Suppressor macrophage (primary cell): ENCODE data around the gene MRNIP.
"Not testable (repeated sequence)": the region's sequence is repeated elsewhere in the genome, so short reads cannot be mapped to it uniquely, and the experiment has no call there.

Experiments
- DNase-seq, 4 experiments: peaks; one replicate each; pipeline ENCODE4 v3.0.0-alpha.2; 2020 to 2022

MRNIP gene

GRCh38 chr5:179837076-179838011 lies 21.3 kb downstream of the MRNIP start:
- no peak for DNase-seq

DNA sequence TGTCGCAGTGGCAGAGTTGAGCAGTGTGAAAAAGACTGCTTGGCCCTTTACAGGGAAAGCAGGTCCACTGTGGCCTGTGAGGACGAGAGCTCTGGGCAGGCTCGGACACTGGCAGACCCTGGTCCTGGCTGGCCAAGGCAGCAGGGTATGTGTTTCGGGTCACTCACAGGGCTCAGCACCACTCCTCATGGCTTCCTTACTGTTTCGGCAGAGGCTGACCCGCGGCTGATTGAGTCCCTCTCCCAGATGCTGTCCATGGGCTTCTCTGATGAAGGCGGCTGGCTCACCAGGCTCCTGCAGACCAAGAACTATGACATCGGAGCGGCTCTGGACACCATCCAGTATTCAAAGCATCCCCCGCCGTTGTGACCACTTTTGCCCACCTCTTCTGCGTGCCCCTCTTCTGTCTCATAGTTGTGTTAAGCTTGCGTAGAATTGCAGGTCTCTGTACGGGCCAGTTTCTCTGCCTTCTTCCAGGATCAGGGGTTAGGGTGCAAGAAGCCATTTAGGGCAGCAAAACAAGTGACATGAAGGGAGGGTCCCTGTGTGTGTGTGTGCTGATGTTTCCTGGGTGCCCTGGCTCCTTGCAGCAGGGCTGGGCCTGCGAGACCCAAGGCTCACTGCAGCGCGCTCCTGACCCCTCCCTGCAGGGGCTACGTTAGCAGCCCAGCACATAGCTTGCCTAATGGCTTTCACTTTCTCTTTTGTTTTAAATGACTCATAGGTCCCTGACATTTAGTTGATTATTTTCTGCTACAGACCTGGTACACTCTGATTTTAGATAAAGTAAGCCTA lies 22.2 kb downstream of the MRNIP start:
- peak in 1 of 4 experiments; percentile 21 for DNase-seq

- DNase-seq = not testable (repeated sequence)
Measured at GRCh38 chr5:179834871-179835270, 23.7 kb downstream of the MRNIP start.

- no peak for DNase-seq
Measured at GRCh38 chr5:179834120-179834519, 24.5 kb downstream of the MRNIP start.

DNA sequence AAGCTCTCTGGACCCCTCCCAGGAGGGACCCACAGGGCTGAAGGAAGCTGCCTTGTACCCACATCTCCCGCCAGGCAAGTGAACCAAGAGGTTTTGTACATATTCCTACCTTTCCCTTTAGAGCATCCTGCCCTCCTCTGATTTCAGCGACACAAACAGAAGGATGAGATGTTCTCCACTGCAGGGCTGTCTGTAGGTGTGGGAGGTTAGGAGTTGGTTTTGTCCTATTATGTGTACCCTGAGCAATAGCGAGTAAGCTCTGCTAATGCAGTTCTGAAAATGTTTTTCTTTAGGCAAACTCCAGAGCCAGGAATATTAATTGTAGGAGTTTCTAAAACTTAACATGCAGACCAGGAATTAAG lies 24.9 kb downstream of the MRNIP start:
- no peak for DNase-seq

DNA sequence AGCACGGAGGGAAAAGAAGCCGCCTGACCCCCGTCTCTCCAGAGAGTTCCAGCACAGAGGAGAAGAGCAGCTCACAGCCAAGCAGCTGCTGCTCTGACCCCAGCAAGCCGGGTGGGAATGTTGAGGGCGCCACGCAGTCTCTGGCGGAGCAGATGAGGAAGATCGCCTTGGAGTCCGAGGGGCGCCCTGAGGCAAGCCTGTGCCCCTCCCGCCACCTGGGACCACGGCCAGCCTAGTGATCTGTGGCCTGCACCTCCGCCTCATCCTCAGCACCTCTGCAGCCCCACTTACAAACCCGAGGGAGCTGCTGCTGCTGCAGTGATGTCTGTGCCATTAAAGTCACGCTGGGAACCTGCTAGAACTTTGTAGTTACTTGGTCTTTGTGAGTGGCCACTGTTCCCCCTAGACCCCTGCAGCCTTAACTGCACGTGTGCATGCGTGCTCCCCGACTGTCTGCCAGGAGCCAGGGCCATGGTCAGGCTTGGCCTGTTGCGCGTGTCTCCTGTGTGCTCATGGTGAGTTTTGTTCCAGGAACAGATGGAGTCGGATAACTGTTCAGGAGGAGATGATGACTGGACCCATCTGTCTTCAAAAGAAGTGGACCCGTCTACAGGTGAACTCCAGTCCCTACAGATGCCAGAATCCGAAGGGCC lies 25.4 kb downstream of the MRNIP start:
- DNase-seq = no peak

DNA sequence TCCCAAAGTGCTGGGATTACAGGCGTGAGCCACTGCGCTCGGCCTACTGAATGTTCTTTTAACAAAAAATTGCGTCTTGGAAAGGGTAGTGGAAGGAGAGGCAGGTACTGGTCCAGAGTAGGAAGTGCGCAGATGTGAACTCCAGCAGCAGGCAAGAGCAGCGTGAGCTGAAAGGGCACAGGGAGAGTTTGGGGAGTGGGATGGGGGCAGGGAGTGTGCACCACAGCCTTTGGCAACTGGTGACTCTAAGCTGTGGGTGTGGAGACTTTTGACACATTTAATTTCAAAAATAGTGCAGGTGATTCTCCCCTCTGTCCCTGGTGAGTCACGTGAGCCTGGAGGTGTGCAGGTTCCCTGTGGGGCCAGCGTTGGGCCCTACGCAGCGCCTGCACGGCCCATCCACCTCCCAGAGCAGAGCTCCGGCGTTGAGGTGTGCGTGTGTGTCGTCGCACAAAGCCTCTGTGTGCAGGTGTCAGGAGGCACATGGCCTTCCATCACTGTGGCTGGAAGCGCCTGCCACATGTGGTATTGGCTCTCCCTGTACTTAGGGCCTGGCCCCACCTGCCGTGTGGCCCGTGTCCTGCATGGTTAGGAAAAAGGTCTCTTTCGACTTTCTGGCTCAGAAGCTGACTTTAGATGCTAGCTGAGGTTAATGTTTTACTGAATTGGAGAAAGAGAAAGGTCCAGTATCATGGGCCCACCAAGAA lies 26.4 kb downstream of the MRNIP start:
- DNase-seq = no peak

DNA sequence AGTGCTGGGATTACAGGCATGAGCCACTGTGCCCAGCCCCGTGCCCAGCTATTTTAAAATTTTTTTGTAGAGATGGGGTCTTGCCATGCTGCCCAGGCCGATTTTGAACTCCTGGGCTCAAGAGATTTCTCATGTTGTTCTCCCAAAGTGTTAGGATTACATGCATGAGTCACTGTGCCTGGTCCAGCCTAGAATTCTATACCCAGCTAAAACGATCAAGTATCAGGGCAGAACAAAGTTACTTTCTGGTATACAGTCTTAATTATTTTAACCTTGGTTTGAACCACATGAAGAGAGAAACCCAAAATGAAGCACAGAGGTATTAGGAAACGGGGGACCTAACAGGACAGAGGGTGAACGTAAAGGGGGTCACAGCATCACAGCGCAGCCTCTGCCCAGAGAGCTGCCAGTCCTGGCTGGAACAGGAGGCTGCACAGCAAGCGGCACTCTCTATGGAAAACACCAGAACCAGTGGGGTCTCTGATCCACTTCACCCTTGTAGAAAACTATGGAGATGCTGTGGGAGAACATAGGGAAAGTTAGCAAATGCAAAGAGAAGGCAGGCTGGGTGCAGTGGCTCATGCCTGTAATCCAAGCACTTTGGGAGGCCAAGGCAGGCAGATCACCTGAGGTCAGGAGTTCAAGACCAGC lies 27.7 kb downstream of the MRNIP start:
- DNase-seq = no peak

- DNase-seq = no peak
Measured at GRCh38 chr5:179829732-179830435, 28.7 kb downstream of the MRNIP start.

GRCh38 chr5:179828756-179829421 lies 29.7 kb downstream of the MRNIP start:
- no peak for DNase-seq

- DNase-seq = peak; percentile 85 to 93 (median 89)
Measured at GRCh38 chr5:179827680-179828079, 30.9 kb downstream of the MRNIP start.

GRCh38 chr5:179825655-179826182 lies 32.9 kb downstream of the MRNIP start:
- no peak for DNase-seq

DNA sequence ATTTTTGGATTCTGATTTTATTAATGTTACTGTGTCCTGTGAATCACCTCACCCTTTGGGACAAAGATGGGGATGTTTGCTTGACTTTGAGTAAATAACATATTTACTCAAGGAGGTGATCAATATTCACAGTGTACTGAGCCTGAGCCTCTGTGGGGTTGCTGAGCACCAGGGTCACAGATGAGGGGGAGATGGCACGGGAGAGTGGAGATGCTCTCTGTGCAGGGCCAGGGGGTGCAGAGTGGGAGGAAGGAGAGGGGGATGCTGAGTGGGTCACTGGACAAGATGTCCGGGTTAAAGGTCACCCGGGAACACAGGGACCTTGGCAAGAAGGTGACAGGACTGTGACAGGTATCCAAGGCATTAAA lies 33.9 kb downstream of the MRNIP start:
- no peak for DNase-seq

DNA sequence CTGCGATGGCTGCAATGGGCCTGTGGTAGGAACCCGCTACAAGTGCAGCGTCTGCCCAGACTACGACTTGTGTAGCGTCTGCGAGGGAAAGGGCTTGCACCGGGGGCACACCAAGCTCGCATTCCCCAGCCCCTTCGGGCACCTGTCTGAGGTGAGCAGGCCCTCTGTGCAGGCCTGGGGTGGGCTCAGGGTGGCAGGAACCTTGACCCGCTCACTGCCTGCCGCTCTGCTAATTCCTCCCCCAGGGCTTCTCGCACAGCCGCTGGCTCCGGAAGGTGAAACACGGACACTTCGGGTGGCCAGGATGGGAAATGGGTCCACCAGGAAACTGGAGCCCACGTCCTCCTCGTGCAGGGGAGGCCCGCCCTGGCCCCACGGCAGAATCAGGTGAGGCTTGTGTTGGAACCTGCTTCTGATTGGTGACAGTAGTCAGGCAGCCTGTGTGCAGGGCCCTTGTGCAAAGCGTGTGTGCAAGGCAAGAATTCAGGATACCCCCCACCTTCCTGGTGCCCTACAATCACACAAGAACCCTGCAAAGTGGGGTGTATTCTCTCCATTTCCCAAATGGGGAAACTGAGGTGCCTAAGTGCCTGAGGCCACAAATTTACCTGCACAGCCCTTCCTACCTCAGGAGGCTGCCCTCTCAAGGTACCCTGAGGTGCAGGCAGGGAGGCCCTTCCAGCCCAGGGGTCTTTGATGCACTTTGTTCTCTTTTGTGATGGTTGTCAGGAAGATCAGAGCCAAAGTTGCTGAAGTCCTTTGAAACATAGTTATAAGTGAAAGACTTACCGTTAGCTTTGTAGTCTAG lies 34.5 kb downstream of the MRNIP start:
- no peak for DNase-seq

DNA sequence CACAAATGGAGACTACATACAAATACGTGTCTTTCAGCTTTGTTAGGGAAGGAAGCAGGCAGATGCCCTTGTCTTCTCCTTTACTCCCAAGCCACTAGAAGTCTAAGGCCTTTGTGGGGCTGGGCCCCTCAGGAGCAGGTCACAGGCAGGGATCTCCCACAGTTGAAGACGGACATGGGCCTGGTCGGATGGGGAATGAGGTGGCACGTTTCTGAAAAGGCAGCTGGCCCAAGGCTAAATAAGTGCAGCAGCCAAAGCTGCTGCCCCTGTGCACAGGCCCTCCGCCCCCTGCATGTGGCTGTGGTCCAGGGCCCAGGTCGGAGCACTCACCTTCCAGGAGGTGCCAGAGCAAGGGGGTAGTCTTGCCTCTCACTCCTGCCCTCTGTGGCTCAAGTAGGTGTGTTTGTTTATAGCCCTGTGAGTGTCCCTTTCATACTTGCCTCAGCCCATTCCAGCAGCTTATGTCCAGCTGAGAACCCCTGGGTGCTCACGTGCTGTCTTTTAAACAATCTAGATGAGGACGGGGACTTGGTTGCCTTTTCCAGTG lies 36.1 kb downstream of the MRNIP start:
- DNase-seq = no peak

DNA sequence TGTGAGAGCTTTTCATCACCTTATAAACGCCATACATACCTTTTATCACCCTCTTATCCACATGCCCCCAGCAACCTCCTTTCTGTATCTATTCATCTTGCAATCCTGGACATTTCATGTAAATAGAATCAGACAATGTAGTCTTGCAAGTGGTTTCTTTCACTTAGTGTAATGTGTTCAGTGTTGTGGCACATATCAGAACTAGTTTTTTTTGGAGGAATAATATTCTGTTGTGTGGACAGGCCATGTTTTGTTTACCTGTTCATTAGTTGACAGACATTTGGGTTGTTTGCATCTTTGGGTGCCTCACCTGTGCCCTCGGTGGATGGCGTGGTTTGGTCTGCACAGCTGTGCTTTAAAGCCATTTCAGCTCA lies 36.6 kb downstream of the MRNIP start:
- DNase-seq = no peak

- peak; percentile 91 to 95 (median 95) for DNase-seq
Measured at GRCh38 chr5:179821298-179822058, 37.1 kb downstream of the MRNIP start.

- DNase-seq = peak; percentile 88 to 97 (median 94)
Measured at GRCh38 chr5:179820483-179821297, 37.9 kb downstream of the MRNIP start, which contains the start of gene SQSTM1. Gene SQSTM1 (plus strand): TSS chr5:179820905. CDS start chr5:179820937, 32 bp downstream.
